Fibroblast of skin of right quadriceps (primary cell): ENCODE results near the gene KCNF1.

Experiments
- DNase-seq: peaks from one replicate; pipeline ENCODE4 v3.0.0-alpha.2; 2013

Gene KCNF1

GRCh38 chr2:10921525-10921924, 9.8 kb downstream of the KCNF1 start:
- DNase-seq, result no peak

- DNase-seq, result no peak
Measured at GRCh38 chr2:10922307-10923007, 10.7 kb downstream of the KCNF1 start.

DNA sequence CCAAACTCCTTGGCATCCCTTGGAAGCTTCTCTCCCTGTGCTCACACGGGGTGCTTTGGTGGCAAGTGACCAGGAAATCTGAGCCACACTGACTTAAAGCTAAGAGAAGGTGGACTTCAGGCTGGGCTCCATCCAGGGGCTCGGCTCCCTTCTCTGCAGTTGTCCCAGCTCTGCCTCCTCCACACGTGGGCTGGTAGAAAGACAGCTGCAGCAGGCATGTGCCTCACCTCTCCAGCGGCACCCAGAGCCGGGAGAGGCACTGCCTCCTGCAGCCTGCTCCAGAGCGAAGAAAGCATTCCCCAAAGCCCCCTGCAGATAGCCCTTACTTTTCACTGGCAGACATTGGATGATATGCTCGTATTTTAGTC, 11.3 kb downstream of the KCNF1 start:
- no peak for DNase-seq

DNA sequence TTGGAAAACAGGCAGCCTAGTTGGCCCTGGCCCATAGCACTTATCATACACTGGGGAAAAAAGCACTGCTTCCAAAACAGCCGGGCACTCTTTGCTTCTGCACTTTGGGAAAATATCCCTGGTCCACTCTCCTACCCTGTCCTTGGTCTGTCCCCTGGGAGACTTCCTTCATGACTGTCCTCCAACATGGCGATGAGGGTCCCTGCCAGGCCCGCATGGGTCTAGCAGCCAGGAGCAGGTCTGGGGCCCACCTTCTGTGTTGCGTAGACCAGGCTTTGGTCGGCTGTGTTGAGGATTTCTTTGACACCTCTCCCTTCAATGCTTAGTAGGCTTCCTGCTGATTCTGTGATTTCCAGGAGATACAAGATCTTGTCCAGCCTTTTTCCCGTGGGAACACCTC, 12.2 kb downstream of the KCNF1 start:
- no peak for DNase-seq

- no peak for DNase-seq
Measured at GRCh38 chr2:10924441-10924840, 12.7 kb downstream of the KCNF1 start.

DNA sequence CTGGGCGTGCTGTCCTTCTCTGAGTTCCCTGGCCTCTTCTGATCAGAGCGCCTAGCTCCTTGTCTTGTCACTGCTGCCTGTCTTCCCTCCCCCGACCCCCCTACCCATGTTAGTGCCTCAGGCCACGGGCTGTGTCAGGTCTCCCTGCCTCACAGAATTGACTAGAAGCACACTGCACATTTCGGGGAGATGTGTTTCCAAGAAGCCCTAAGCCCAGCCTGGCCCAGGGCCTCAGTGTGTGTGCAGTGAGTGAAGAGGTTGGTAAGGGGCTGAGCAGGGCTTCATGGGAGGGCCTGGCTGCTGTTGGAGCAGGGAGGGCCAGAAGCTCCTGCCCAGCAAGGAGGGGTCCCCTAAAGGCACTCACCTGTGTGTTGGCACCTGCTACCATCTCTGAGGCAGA, 13.1 kb downstream of the KCNF1 start:
- no peak for DNase-seq

DNA sequence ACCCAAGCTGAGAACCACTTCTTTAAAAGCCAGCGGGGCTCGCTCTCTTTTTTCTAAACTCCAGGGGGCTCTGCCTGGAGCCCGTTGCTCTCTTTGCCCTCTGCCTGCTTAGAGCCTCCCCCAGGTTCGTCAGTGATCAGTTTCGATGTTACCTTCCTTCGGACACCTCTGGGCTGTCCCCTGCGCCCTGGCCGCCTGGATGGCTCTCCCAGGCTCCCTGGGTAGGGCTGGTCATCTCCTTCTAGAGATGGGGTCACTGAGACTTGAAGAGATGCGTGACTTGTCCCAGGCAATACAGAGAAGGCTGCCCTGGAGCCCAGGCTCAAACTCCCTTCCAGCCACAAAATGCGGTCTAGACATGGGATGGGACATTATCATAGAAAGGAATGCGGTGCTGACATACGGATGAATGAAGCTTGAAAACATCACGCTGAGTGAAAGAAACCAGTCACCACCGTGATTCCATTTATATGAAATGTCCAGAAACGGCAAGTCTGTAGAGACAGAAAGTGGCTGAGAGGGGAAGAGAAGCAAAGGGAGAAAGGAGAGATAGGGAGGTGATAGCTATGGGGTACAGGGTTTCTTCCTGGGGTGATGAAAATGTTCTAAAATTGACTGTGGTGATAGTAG, 14.6 kb downstream of the KCNF1 start:
- peak; percentile 31 for DNase-seq

GRCh38 chr2:10930721-10931516, 19.2 kb downstream of the KCNF1 start:
- peak; percentile 68 for DNase-seq

- DNase-seq, result peak; percentile 45
Measured at GRCh38 chr2:10931710-10932255, 20.0 kb downstream of the KCNF1 start.

DNA sequence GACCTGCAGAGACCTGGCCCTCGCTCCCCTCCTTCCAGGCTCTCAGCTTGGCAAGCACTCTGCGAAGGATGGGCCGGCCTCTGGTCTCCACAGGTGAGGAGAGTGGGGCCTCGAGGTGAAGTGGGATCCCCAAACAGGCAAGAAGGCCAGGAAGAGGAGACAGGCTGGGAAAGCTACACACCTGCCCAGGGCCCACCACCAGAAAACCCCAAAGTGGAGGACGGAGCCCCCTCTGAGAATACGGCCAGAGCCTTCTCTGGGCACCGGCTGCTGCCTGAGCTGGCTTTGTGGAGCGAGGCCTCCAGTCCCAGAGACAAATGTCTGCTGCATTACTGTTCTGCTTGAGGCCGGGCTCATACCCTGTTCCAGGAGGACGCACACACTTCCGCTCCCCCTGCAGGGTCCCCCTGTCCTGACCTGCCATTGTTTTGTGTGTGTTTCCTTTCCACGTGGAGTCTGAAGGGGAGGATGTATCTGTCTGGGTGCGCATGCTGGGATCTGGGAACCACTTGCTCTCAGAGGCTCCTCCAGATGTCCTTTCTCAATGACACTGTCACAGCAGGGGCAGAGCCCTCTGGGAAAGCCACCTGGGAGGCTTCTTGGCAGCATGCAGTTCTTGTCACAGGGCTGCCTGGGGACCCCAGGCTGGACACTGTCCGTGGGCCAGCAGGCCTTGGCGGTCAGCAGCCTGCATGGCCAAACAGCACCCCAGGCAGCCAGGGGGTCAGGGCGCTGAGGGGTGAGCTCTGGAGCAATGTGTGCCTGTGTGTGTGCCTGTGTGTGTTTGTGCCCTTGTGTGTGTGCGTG, 20.8 kb downstream of the KCNF1 start:
- no peak for DNase-seq

DNA sequence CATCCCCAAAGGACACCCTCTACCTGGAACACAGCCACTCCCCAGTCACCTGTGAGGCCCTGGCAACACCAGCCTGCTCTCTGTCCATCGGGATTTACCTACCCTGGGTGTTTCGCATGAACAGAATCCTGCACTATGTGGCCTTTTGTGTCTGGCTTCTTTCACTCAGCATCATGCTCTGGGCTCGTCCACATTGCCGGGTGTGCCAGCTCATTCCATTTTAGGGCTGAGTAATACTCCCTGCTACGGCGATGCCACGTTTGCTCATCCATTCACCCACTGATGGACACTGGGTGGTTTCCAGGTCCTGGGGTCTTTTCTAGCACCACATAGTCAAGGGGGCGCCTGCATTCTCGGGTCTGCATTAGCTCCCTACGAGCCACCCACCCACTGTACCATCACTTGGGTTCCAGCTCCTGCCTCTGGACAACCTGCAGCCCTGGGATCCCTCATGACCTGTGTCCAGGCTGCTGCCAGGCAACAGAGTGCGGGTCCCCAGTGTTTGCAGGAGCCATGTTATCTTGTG, 22.0 kb downstream of the KCNF1 start:
- no peak for DNase-seq

DNA sequence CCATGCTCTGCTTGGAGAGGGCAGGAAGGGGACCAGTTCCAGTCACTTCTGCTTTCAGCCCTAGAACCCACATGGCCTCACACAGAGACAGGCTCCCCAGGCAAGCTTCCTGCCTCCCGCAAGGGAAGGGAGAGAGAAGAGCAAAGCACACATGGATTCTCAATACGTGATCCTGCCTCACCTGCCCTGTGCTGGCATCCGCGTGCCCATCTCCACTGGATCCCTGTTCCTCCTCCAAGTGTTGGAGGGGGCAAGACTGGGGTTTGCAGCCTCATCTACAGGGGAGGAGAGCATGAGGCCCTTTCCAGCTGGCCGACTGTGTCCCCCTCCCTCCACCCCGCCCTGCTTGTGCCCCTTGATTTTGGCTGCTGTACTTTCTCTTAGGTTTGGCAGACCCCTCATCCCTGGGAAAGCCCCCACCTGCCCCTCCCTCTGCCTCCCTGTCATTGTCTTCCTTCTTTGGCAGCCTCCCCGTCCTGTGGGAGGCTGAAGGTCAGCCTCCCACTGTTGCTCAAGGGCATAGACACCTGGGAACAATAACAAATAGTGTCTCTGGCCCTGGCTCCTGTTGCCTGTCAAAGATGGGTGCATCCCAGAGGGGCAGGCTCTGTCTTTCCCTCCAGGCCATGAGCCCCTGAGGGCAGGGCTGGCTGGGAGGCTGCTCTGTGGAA, 22.7 kb downstream of the KCNF1 start:
- DNase-seq, result no peak

DNA sequence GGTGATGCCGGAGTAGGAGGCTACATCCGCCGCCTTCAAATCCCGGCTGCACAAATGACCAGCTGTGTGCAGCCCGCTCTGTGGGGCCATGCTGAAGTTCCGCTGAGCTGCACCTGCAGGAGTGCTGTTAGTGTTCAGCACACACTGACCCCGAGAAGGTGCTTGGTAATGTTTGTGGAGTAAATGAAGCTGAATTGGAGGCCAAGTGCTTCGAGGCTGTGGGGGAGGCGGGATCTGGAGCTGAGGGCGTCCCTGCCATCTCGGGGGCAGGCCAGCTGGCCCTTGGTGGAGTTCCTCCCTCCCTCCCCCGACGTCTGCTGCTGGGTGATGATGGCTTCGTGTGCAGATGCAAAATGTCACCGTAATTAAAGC, 23.2 kb downstream of the KCNF1 start:
- no peak for DNase-seq

DNA sequence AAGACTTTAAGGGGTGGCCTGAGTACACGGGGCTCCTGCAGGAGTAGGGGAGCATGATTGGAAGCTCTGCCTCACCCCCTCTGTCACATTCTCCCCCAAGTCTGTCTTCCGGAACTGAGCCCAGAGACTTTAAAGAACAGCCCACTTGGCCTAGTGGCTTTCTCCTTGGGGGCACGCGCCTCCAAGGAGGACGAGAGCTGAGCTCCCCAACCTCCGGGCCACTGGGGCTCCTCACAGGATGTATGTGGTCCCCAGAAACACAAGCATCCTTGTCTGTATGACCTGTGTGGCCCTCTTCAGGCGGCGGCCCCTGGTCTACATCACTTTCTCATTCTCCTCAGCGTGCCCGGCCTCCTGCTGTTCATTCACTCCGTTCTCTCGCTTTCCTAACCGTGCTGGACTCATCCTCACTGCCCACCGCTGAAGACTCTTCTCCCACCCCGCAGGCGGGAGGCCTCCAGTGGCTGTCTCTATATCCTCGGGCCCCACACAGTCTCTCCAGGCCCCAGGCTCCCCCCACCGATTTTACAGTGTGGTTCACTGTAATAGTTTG, 23.7 kb downstream of the KCNF1 start:
- DNase-seq, result no peak

- DNase-seq, result peak; percentile 97
Measured at GRCh38 chr2:10935953-10936942, 24.5 kb downstream of the KCNF1 start.

DNA sequence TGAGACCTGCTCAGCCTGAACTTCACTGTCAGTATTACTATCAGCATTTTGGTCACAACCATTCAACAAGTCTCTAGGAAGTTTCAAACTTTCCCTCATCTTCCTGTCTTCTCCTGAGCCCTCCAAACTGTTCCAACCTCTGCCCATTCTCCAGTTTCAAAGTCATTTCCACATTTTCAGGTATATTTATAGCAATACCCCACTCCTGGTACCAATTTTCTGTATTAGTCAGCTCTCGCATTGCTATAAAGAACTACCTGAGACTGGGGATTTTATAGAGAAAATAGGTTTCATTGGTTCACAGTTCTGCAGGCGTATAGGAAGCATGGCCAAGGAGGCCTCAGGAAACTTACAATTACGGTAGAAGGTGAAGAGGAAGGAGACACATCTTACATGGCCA, 27.3 kb downstream of the KCNF1 start:
- no peak for DNase-seq

DNA sequence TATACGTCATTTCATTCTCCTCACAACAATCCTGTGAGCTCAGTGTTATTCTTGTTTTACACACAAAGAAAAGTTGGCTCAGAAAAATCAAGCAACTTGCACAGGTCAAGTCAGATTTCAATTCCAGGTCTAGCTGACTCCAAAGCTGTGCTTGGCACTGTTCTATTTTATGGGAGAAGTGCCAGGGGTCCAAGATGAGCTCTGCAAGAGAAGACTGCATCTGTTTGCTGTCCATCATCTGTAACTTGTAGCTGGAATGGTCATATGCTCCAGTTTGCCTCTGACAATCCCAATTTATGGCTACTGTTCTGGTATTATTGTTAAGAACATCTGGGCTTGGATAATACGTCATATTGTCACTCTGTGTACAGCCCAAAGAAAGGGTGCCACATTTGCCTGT, 28.9 kb downstream of the KCNF1 start:
- DNase-seq, result no peak

GRCh38 chr2:10941383-10941782, 29.6 kb downstream of the KCNF1 start:
- DNase-seq, result no peak

DNA sequence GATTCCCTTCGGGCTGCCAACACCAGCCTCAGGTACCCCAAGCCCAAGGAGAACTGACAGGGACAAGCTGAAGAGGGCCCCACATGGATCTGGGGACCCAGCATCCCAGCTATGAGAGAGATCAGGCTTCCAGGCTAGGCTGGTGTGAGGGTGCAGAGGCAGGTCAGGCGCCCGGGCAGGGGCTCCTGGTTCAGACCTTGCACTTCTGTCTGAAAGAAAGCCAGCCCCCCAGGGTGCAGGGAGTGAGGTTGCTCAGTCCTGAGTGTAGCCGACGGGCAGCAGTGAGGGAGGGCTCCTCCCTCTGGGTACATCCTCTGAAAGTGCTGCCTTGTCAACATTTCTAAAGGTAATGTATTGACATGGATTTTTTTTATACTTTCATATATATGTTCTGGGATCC, 33.1 kb downstream of the KCNF1 start:
- no peak for DNase-seq

- DNase-seq, result no peak
Measured at GRCh38 chr2:10946394-10946793, 34.7 kb downstream of the KCNF1 start.
